Esophagus muscularis mucosa (tissue), 4 donors: ENCODE data around the gene DUT. TPM values are rescaled to one million over a fixed set of nuclear protein-coding genes. Genes with fewer than 3 reads are reported as not detected.

Experiments
- DNase-seq: peaks from one replicate; pipeline ENCODE4 v3.0.0-alpha.2; 2017; ENCODE audit errors: extremely low spot score
- H3K27ac ChIP-seq, 4 donors: fragments of 200-600 bp; sonication (generic); replicated peaks in 1 of 4; 1 replicate in 3 of 4; 2 replicates in 1 of 4; pipeline ENCODE4 v1.5.1; 2016 to 2019; ENCODE audit warnings: mild to moderate bottlenecking in 1 of 4
- H3K27me3 ChIP-seq, 4 donors: fragments of 200-600 bp; sonication (generic); one replicate each; pipeline versions ENCODE4 v1.5.1 to v1.6.0; 2016 to 2019
- H3K36me3 ChIP-seq, 4 donors: fragments of 200-600 bp; sonication (generic); one replicate each; pipeline ENCODE4 v1.5.1; 2016 to 2019
- H3K4me1 ChIP-seq, 4 donors: fragments of 200-600 bp; sonication (generic); one replicate each; pipeline ENCODE4 v1.5.1; 2016 to 2019
- H3K4me3 ChIP-seq, 4 donors: fragments of 200-600 bp; sonication (generic); 1 replicate in 2 of 4; 2 replicates in 2 of 4; pipeline ENCODE4 v1.5.1; 2016 to 2019; ENCODE audit warnings: mild to moderate bottlenecking in 4 of 4, moderate library complexity in 1 of 4
- H3K9me3 ChIP-seq, 4 donors: fragments of 200-600 bp; sonication (generic); 1 replicate in 3 of 4; 2 replicates in 1 of 4; pipeline ENCODE4 v1.5.1; 2016 to 2019
- CTCF ChIP-seq, 3 experiments: fragments of 200-600 bp in 2 of 3; fragments of 450-650 bp in 1 of 3; sonication (generic) in 2 of 3; IDR thresholded peaks; one replicate each; pipeline ENCODE4 v1.5.1; 2017 to 2019; ENCODE audit warnings: antibody characterized with exemption in 3 of 3, mild to moderate bottlenecking in 2 of 3, moderate library complexity in 1 of 3
- EP300 ChIP-seq: sonication (generic); formaldehyde crosslinking; IDR thresholded peaks from one replicate; pipeline ENCODE4 v1.6.1; 2017; ENCODE audit warnings: antibody characterized with exemption
- POLR2A ChIP-seq: fragments of 450-650 bp; IDR thresholded peaks from one replicate; pipeline ENCODE4 v1.6.1; 2017; ENCODE audit warnings: antibody characterized with exemption, moderate library complexity, mild to moderate bottlenecking, low read depth
- POLR2AphosphoS5 ChIP-seq, 2 donors: sonication (generic); formaldehyde crosslinking; IDR thresholded peaks; one replicate each; pipeline ENCODE4 v1.6.1; 2017; ENCODE audit warnings: antibody characterized with exemption in 2 of 2
- WGBS: methylation state at CpG from one replicate; pipeline ENCODE4 v1.1.5; 2018; 5-methylcytosine and 5-hydroxymethylcytosine counted together
- intact Hi-C: fragments of 100-400 bp; cut with DNase I; formaldehyde crosslinking; loops from one replicate; pipeline ENCODE4 v1.15.1; 2023
- total RNA-seq, 4 donors: library from RNA; depleted of rRNA; stranded (reverse); fragments of >200 nt; gene quantifications; one replicate each; pipeline versions ENCODE4 v1.1.0 to v1.2.1, GENCODE V29; 2016

DUT gene
- total RNA-seq: 100 to 1,000 TPM in 1 of 4 donors, 10 to 100 TPM in 3; 82.0 to 121 (median 92.8) TPM

- Histone ChIP-seq H3K27me3 (no peaks in the 10 kb centered on the region), H3K4me3 (peak within 1 kb of the TSS; percentile 85 to 100 (median 98)), H3K36me3 (peaks cover 16 to 27% (median 18%) of the 10 kb centered on the region in 4 donors), H3K9me3 (no peaks in the 10 kb centered on the region), H3K27ac (peak within 1 kb of the TSS; percentile 96 to 100 (median 99)), H3K4me1 (peaks cover 16 to 26% (median 21%) of the 10 kb centered on the region in 4 donors)
- DNase-seq: peak; percentile 94
- 0% methylated on average over 6 of the region's 89 CpGs for WGBS
- TF ChIP-seq POLR2AphosphoS5 (IDR thresholded peaks at IDR 0.05) (peak; percentile 93 to 97), EP300 (no peak), CTCF (IDR thresholded peaks at IDR 0.05) (no peak), POLR2A (peak; percentile 84)
- intact Hi-C loops: no loop called here
These were observed at the start of gene DUT for GRCh38 chr15:48330855-48331795. Gene DUT, plus strand, starts transcription at chr15:48331429. Its CDS starts 87 bp downstream, at chr15:48331516.

GRCh38 chr15:48281674-48282073 is 49.6 kb upstream of the DUT start:
- DNase-seq: no peak
- peaks cover 12 to 37% (median 34%) of the 10 kb centered on the region in 4 donors for H3K4me1 ChIP-seq
- no peak for TF ChIP-seq EP300
- intact Hi-C loops: loop anchor here (10.0 kb wide), 1 partner anchor 167 kb away; no protein-coding TSS in a partner anchor
- H3K9me3 ChIP-seq: no peaks in the 10 kb centered on the region
- H3K36me3 ChIP-seq: no peaks in the 10 kb centered on the region
- H3K27me3 ChIP-seq: no peaks in the 10 kb centered on the region
- WGBS: 56% methylated on average over 4 of the region's 4 CpGs
- H3K27ac ChIP-seq: no peak overlapping the region
- H3K4me3 ChIP-seq: no peak overlapping the region

- WGBS: 62% methylated on average over 4 of the region's 4 CpGs
- TF ChIP-seq POLR2A: no peak
- no peak for TF ChIP-seq EP300
- TF ChIP-seq CTCF (IDR thresholded peaks at IDR 0.05): no peak
- TF ChIP-seq POLR2AphosphoS5 (IDR thresholded peaks at IDR 0.05): no peak
- intact Hi-C loops: loop anchor here (10.0 kb wide), 1 partner anchor 167 kb away; no protein-coding TSS in a partner anchor
These were observed 49.0 kb upstream of the DUT start for GRCh38 chr15:48282216-48282615.

GRCh38 chr15:48283396-48284145 is 47.7 kb upstream of the DUT start:
- TF ChIP-seq EP300 (no peak), CTCF (IDR thresholded peaks at IDR 0.05) (no peak), POLR2A (no peak), POLR2AphosphoS5 (IDR thresholded peaks at IDR 0.05) (no peak)
- Histone ChIP-seq H3K27ac (no peak overlapping the region), H3K9me3 (no peaks in the 10 kb centered on the region), H3K27me3 (no peaks in the 10 kb centered on the region), H3K4me1 (peaks cover 12 to 37% (median 34%) of the 10 kb centered on the region in 4 donors), H3K36me3 (no peaks in the 10 kb centered on the region), H3K4me3 (no peak overlapping the region)
- 60% methylated on average over 6 of the region's 6 CpGs for WGBS
- intact Hi-C loops: loop anchor here (10.0 kb wide), 1 partner anchor 169 kb away; no protein-coding TSS in a partner anchor
- no peak for DNase-seq

More at GRCh38 chr15:48282216-48282615, 49.0 kb upstream of the DUT start:
- DNase-seq: no peak
- H3K36me3 ChIP-seq: no peaks in the 10 kb centered on the region
- no peaks in the 10 kb centered on the region for H3K9me3 ChIP-seq
- no peaks in the 10 kb centered on the region for H3K27me3 ChIP-seq
- no peak overlapping the region for H3K27ac ChIP-seq
- H3K4me1 ChIP-seq: peaks cover 12 to 37% (median 34%) of the 10 kb centered on the region in 4 donors
- no peak overlapping the region for H3K4me3 ChIP-seq
